GM21447 (cell line): ENCODE results near the gene SLC25A42.
"Not testable (repeated sequence)": the region's sequence is repeated elsewhere in the genome, so short reads cannot be mapped to it uniquely, and the experiment has no call there.

Experiments
- ATAC-seq: cut with Tn5 transposase; IDR thresholded peaks from one replicate; pipeline ENCODE4 v1.9.1; 2021; ENCODE audit not compliant: unreplicated experiment

Gene SLC25A42

DNA sequence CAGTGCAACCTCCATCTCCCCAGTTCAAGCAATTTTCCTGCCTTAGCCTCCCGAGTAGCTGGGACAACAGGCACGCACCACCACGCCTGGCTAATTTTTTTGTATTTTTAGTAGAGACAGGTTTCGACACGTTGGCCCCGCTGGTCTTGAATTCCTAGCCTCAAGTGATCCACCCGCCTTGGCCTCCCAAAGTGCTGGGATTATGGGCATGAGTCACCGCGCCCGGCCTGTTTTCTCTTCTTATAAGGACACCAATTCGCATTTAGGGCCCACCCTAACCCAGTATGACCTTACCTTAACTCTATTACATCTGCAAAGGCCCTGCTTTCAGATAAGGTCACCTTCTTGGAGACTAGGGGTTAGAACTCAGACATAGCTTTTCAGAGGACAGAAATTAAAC, 39.4 kb downstream of the SLC25A42 start:
- ATAC-seq, result no peak

DNA sequence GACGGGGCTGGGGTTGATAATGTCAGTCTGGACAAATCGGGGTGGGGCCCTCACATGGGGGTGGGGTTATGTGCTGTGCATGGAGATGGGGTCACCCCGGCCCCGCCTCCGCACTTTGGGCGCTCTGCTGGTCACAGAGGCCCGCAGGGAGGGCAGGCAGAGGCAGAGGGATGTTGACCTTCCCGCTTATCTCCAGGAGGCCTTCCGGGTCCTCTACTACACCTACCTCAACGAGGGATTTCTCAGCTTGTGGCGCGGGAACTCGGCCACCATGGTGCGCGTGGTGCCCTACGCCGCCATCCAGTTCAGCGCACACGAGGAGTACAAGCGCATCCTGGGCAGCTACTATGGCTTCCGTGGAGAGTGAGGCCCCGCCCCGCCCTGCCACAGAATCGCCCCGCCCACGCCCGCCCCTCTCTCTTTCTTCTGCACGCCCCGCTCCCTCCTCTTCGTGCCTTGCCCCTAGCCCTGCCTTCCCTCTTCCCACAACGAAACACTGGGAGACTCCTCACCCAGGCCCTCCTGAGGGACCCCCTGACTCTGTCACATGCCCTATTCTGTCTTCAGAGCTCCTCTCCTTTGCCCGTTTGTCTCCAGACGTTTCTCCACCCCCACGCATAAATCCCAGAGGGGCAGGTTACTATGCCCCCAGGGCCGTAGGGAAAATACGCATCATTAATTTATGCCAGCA, 41.7 kb downstream of the SLC25A42 start:
- no peak for ATAC-seq

DNA sequence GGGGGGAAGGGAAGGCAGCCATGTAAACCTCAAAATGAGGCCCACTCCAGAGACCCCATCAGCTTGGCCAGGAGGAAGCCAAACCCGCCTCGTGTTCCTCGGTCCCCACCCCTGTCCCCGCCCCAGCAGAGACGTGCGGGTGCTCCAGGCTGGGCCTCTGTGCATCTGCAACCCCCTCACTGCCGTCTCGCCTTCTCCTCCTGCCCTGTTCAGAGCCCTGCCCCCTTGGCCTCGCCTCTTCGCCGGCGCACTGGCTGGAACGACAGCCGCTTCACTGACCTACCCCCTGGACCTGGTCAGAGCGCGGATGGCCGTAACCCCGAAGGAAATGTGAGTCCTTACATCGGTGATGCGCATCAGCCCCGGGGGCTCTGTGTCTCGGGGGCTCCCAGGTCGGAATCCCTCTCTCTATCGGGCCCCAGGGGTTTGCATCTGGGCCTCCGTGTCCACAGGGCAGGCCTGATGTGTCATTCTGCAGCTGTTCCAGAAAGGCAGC, 42.3 kb downstream of the SLC25A42 start:
- no peak for ATAC-seq

DNA sequence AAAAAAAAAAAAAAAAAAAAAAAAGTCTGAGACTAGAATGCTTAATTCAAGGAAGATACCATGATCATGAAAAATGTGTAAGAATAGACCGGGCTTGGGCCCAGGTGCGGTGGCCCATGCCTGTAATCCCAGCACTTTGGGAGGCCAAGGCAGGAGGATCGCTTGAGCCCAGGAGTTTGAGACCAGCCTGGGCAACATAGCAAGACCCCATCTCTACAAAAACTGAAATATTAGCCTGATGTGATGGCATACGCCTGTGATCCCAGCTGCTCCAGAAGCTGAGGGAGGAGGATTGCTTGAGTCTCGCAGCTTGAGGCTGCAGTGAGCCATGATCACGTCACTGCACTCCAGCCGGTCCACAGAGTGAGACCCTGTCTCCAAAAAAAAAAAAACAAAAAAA, 43.1 kb downstream of the SLC25A42 start:
- ATAC-seq, result not testable (repeated sequence)

DNA sequence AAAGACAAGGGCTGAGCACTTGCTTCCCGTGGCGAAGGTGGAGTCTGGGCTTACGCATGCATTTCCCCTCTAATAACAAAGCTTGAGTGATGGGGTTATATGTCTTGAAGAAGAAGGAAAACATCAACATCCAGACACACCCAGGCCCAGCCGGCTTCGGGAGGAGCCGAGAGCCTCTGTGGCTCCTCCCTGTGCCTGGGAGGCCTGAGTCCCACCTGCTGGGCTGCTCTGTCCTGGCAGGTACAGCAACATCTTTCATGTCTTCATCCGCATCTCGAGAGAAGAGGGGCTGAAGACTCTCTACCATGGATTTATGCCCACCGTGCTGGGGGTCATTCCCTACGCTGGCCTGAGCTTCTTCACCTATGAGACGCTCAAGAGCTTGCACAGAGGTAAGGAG, 43.9 kb downstream of the SLC25A42 start:
- ATAC-seq, result no peak

DNA sequence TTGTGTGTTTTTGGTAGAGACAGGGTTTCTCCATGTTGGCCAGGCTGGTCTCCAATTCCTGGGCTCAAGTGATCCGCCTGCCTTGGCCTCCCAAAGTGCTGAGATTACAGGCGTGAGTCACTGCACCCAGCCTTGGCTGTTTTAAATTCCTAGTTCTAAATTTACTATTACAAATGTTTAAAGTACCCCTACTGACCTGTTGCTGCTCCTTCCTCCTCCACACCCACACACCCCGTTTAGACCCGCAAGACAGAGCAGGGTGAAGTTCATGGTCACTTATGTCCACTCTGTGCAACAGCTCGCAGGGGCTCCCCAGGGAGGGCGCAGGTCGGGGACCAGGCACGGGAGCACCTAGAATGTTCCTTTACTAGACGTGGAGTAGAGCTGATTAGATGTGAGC, 45.8 kb downstream of the SLC25A42 start:
- no peak for ATAC-seq

DNA sequence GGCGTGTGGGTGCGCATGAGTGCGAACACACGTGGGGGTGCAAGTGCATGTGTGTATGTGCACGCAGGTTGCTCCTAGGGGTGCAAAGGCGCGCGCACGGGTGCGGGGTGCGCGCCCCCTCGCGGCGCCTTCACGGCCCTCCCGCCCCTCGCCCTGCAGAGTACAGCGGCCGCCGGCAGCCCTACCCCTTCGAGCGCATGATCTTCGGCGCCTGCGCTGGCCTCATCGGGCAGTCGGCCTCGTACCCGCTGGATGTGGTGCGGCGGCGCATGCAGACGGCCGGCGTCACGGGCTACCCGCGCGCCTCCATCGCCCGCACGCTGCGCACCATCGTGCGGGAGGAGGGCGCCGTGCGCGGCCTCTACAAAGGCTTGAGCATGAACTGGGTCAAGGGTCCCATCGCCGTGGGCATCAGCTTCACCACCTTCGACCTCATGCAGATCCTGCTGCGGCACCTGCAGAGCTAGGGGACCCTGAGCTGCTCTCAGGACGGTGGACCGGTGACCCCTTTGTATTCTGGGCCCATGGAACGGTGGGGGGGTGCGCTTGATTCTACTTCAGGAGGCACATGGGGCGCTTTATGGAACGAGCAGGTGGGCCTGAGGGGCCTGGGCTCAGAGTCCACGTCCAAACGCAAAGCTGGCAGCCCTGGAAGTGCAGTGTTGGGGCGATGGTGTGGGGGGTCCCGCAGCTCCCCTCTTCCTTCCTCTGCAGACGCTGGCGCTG, 46.8 kb downstream of the SLC25A42 start:
- no peak for ATAC-seq

DNA sequence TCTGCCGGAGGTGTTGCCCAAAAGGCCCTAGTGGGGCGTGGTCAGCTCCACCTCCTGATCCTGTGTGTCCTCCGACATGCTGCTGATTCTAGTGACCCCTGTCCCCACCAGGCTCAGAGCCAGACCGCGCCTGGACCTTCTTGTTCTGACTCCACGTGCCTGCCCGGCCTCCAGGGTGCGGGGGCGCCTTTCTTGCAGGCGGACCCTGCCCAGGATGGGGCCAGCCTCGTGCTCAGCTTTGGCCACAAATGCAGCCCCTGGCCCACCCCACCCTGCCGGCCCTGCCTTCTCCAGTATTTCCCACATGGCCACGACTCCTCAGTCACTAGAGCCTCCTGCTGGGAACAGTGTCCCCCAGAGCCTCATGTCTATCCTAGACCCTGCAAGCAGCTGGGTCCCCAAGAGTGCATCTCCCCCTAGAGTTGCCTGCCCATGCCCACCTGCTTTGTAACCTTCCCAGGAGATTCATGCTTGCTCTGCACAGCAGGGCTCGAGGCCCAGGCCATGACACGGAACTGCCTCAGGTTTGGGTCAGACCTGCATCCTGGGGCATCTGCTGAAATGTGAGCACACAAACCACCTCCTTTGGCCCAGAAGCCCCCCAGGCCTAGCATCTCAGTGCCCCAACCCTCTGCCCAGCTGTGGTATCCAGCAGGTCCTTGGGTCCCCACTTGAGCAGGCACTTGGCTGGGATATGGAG, 47.5 kb downstream of the SLC25A42 start:
- ATAC-seq, result no peak

DNA sequence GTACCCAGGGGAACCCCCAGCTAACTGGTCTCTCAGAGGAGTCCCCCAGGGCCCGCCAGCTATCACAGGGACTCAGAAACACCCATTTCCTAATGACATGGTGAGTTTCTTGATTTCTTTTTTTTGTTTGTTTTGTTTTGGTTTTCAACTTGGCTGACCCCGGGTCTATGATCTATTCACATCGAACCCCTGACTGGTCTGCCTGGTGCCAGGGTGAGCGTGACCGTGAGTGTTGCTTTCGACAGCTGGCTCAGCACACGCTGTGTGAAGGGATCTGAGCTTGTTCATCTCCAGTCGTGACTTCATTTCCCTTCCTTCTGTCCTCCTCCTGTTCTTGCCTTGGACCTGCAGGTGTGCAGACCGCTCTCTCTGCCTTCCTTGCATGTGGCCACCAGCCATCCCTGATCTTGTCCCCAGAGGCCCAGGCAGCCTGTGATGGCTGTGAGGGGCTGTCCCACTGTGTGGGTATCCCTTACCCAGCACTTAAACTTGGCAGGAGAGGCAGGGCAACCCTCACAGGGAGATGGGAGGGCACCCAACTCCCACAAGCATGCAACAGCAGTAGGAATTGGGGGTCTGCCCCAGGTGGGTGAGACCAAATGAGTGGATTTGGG, 48.3 kb downstream of the SLC25A42 start:
- ATAC-seq, result no peak

DNA sequence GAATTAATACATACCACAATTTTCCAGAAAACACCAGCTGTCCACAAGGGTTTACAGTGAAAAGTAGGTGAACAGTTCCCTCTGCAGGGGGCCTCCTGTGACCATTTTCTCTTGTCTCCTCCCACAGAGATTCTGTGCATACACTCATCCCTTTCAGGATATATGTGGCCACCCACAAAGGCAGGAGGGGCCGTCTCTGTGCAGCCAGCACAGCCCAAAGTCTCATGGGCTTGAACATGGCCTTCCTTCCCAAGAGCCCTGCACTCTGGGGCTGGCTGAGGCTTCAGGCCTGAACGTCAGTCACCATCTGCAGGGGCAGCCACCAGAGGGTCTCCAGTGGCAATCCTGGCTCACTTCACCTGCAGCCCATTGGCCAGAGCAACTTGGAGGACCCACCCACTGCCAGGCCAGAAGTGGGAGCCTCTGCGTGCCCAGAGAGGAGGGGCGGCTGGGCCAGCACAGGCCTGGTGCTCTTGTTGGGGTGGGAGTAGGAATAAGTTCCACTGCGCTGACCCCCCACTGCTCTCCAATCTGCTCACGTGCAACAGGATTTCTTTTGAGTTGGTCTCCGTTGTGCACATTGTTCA, 49.3 kb downstream of the SLC25A42 start:
- ATAC-seq, result no peak

DNA sequence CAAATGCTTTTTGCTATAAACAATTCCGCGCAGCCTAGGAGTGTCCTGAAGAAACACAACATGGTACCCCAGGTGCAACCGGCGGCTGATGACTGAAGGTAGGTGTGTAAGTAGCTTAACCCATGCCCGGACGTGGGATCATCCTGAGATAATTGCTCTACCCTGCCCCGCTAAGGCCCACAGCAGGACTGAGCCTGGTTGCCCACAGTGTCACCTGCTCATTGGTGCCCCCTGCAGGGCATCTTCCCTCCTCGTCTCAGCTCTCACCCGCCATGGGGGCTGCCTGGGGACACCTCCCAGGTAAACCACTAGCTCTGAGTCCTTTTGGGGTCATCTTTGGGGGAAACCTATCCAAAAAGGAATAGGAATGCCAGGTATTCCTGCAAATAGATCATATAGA, 52.2 kb downstream of the SLC25A42 start:
- no peak for ATAC-seq

DNA sequence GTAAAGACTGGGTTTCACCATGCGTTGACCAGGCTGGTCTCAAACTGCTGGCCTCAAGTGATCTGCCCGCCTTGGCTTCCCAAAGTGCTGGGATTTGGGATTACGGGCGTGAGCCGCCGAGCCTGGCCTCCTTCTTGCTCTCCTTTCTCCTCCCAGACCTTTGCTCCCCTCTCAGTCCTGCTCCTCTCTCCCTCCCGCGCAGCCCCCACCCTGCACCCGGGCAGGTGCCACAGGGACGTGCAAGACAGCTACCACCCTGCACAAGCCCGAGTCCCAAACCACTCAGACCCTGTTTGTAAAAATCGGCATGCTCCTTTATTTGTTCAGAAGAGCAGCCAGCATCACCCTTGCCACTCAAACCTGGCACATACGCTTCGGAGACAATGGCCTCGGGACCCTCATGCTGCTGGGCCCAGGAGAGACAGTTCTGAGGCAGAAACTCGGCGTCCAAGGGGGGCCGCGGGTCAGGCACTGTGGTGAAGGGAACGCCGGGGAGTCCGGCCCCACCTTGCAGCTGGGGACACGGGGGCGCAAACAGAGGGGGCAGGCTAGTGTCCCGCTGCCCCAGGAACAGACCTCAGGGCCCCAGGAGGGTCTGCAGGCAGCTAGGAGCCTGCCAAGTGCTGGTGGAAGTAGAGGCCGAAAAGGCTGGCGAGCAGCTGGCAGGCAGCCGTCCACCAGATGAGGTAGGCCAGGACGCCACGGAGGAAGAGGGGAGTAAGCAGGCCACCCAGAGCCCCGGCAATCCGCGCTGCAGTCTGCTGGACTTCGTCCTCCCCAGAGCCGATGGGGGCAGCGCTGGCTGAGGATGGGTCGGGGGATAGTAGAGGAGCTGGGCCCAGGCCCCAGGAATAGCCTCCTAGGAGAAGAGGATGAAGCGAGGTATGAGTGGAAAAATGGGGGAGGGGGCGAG, 55.8 kb downstream of the SLC25A42 start:
- no peak for ATAC-seq

DNA sequence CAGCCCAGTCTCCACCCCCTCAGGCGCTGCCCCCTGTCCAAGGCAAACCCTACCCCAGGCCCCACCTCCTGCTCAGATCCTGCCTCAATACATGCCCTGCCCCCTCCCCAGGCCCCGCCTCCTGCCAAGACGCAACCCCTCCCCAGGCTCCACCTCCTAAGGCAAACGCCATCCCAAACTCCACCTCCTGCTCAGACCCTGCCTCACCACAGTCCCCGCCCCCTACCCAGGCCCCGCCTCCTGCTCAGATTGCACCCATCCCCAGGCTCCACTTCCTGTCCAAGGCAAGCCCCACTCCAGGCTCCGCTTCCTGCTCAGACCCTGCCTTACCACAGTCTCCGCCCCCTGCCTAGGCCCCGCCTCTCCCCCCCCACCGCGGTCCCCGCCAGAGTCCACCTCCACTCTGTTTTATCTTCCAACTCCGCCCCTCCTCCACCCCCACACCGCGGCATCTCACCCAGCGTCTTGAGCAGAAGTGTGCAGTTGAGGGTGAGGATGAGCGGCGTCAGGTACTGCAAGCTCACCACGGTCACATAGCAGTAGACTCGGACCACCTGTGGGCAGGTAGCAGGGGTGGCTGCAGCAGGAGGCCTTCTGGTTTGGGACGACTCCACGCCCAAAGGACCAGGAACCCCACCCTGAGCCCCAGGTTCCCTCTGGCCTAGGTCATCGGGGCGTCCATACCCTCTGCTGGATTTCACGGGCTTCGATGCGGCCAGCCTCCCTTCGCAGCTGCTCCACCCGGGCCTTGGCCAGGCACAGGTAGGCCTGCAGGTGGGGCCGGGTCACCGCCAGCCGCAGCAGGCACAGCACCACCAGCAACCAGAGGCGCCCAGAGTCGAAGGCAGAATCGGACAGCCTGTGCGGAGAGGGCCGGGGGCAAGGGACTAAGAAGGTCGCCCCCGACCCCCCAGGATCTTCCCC, 56.8 kb downstream of the SLC25A42 start:
- ATAC-seq, result no peak

DNA sequence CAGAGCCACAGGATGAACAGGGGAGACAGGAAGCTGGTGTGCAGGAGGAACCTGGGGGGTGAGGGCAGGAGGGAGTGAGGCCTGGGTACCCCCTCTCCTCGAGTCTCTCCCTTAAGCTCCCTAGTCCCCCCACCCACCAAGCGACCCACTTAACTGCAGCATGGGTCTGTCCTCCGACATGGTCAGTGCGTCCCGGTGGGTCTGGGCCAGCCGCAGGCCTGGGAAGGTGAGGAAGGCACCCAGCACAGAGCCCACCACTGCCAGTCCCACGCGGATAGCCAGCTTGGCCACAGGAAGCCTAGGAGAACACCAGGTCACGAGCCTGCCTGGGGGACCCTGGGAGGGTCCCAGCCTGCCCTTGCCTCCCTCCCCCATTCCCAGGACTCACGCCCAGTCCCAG, 57.6 kb downstream of the SLC25A42 start:
- ATAC-seq, result no peak

DNA sequence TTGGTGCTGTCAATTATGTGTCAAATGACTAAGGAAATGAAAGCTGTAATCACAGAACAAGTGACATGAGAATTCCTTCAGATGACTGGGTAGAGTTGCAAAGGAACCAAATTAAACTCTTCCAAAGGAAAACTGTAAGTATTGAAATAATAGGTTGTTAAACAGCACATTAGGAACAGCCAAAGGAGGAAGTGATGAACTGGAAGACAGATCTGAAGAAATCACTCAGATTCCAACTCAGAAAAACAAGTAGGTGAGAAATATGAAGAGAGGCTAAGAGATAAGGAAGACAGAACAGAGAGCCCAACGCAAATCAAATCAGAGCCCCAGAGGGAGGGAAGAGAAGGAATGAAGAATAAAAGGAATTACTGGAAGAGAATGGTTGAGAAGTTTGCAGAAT, 59.1 kb downstream of the SLC25A42 start:
- ATAC-seq, result no peak

DNA sequence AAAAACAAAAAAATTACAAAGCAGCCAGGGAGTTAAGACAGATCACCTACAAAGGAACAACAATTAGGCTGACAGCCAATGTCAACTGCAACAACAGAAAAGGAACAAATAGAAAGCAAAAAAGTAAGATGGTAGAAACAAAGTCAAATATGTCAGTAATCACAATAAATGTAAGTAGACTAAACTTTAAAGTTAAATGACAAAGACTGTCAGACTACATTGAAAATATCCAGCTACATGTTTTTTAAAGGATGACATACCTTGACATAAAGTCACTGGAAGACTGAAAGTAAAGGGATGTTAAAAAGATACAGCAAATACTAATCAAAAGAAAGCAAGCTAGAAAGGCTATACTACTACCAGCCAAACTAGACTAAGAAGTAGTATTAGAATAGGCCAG, 59.6 kb downstream of the SLC25A42 start:
- no peak for ATAC-seq

DNA sequence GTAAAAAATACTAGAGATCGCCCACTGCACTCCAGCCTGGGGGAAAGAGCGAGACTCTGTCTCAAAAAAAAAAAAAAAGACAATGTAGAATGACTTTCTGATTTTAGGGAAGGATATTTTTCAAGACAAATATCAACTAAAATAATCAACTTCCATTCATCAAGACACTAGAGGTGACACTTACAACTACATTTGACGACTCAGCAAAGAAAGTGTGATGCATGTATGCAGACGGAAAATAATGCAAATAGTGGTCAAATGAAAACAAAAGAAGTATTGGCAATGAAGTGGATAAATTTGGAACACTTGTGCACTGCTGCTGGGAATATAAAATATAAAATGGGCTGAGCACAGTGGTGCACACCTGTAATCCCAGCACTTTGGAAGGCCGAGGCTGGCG, 62.3 kb downstream of the SLC25A42 start:
- no peak for ATAC-seq

DNA sequence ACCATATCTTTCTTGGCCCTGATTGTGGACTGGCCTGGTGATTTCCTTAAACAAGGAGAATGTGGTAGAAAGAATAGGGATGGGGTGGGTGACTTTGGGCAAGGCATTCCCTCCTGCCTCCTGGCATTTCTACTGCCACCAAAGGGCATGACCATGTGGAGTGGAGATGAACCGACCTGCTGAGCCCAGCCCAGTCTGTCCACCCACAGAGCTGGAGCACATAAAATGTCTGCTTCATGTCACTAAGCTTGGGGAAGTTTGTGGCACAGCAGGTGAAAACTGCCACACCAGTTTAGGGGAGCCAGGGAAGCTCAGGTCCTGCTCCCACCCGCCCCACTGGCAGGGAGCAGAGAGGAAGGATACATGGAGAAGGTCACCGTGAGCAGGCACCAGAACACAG, 68.2 kb downstream of the SLC25A42 start:
- no peak for ATAC-seq

DNA sequence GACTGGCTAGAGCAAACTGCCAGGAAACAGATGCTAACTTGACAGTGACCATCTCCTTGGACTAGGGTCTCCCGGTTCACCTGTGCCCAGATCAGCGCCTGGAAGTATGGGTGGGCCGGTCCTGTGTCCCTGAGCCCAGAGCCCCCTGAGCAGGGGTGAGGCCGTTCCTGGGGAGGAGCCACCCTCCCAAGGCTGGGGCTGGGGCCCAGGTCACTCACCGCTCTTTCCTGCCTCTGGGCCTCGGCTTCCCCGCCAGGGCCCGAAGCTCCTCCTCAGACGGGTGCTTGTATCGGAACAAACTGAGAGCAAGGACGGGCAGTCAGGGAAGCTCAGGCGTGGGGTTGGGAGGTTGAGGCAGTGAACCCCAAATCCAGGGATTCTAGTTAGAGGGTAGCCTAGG, 69.1 kb downstream of the SLC25A42 start:
- no peak for ATAC-seq
